H1 (cell line): ENCODE data around the gene PAK2. TPM values are rescaled to one million over a fixed set of nuclear protein-coding genes. Genes with fewer than 3 reads are reported as not detected.

Experiments used
- CBX8 ChIP-seq: fragments of 300-800, 300-1000 bp; sonication (generic); IDR thresholded peaks from 2 replicates; pipeline ENCODE4 v1.7.1; 2016; ENCODE audit warnings: low read depth, low read length, borderline replicate concordance
- RAD21 ChIP-seq, 2 experiments: IDR thresholded peaks in 1 of 2; conservative IDR thresholded peaks in 1 of 2; 2 replicates each; pipeline ENCODE4 v1.6.1; 2011; ENCODE audit warnings: low read depth in 2 of 2, low read length in 2 of 2, improper control_type of control experiment in 1 of 2, inconsistent platforms in 1 of 2, mild to moderate bottlenecking in 1 of 2, moderate library complexity in 1 of 2
- RNF2 ChIP-seq: fragments of 200-900, 300-1000 bp; sonication (generic); IDR thresholded peaks from 2 replicates; pipeline ENCODE4 v1.7.1; 2016; ENCODE audit warnings: borderline replicate concordance, low read depth, mild to moderate bottlenecking, antibody characterized with exemption, low read length; ENCODE audit not compliant: poor library complexity, severe bottlenecking; ENCODE audit errors: missing control alignments
- polyA plus RNA-seq, 7 experiments: library from polyadenylated mRNA; depleted of rRNA in 3 of 7; stranded (reverse) in 5 of 7; unstranded in 2 of 7; fragments of >200 nt in 5 of 7; fragments of 200-250 nt in 2 of 7; gene quantifications; 1 replicate in 5 of 7; 2 replicates in 1 of 7; 4 replicates in 1 of 7; pipeline versions ENCODE4 v1.2.1 to v1.2.3, GENCODE V29; 2011 to 2013; ENCODE audit warnings: missing spikeins in 2 of 7, mixed read lengths in 2 of 7
- total RNA-seq: library from RNA; stranded (reverse); fragmentation: NEBNext Ultra II Directional; extraction: Animal tissue kit (Norgen Biotek cat#: 25700); gene quantifications from 2 replicates; pipeline ENCODE4 v1.2.1, GENCODE V29; 2021

PAK2 gene
- total and polyA plus RNA-seq, 2 of the 8 experiments (the other 6 are each of a cell fraction or from before 2014, with no cell fraction given): 13.1 to 60.5 TPM

DNA sequence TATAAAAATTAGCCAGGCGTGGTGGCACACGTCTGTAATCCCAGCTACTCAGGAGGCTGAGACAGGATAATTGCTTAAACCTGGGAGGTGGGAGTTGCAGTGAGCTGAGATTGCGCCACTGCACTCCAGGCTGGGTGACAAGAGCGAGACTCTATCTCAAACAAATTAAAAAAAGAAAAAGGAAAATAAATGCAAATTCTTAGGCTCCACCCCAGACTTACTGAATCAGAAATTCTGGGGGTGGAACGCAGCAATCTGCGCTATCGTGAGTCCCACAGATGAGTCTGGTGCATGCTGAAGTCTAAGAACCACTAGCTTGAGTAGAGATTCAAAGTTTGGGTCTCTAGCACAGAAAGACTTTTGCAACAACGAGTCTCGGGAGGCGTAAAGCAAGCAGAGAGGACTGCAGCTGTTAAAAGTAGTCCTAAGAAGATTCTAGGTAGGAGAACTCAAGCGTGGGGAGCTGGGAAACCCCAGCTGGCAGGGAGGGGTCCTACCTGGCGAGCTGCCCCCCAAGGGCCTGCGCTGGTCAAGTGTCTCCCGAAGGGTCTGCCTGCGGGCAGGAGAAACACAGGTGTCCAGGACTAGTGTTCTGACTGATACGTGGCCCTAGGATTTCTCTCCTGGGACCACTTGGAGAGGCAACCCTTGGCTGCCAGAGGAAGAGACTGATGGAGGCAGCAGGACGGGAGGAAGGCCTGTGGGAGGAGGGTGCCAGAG is 49.6 kb upstream of the PAK2 start (continued):
- TF ChIP-seq RNF2 (no peak), CBX8 (no peak), RAD21 (IDR thresholded peaks at IDR 0.05 in 1 of 2, conservative IDR thresholded peaks at IDR 0.05 in 1 of 2; ENCODE audit: low read depth in 2 of 2, low read length in 2 of 2) (no peak)
